HK-2 (cell line): ENCODE data around the gene NDP.

Experiments
- DNase-seq: peaks from one replicate; pipeline ENCODE4 v3.0.0-alpha.2; 2018; ENCODE audit not compliant: unreplicated experiment

NDP gene

DNA sequence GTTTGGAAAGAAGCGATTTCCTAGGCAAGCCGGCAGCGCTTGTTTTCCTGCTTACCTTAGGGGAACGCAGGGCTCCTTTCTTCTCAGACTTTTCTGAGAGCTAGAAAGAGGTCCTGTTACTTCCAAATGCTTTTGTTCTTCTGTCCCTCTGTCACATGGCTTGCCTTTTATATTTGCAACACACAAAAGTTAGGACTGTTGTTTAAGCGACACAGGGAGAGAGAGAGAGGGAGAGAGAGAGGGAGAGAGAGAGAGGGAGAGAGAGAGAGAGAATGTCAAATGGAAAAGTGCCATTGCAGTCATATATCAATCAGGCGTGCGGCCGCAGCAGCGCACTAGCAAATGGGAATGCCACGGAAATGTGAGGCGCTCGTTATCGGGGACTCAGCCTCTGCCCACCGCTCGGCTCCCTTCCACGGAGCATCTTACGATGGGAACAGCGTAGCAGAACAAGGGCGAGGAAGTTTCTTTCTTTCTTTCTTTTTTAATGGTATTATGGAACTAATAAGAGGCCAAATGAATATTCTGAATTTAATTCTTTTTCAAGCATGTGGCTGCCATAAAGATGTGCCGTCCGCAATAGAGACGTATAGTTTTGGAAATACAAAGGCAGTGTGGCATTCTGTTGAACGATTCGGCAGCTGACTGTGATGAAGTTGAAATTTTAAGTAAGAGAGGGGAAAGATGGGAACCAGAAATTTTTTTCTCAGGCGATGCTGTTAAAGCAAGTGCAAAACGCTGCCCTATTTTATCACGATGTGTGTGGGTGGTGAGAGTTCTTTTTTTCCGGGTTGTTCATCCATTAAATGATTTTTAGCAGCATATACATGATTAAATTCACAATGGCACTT is at the start of gene NDP:
Gene NDP (minus strand): TSS at position 142 of the 851 bp plus-strand sequence. CDS start 14,745 bp downstream, outside the sequence.
- DNase-seq, result no peak

GRCh38 chrX:44022964-44023363 is 49.8 kb upstream of the NDP start:
- DNase-seq, result no peak

- DNase-seq, result no peak
These were observed 47.5 kb upstream of the NDP start for GRCh38 chrX:44020693-44021092.

DNA sequence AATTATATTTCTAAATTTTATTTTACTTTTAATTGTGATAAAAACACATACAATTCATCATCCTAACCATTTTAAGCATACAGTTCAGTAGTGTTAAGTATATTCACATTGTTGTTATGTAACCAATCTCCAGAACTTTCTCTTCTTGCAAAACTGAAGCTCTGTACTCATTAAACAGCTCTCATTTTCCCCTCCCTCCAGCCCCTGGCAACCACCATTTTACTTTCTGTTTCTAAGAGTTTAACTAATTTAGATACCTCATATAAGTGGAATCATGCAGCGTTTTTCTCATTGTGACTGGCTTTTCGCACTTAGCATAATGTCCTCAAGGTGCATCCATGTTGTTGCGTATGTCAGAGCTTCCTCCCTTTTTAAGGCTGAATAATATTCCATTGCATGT is 46.7 kb upstream of the NDP start:
- DNase-seq, result no peak

GRCh38 chrX:44017676-44018075 is 44.5 kb upstream of the NDP start:
- DNase-seq, result no peak

DNA sequence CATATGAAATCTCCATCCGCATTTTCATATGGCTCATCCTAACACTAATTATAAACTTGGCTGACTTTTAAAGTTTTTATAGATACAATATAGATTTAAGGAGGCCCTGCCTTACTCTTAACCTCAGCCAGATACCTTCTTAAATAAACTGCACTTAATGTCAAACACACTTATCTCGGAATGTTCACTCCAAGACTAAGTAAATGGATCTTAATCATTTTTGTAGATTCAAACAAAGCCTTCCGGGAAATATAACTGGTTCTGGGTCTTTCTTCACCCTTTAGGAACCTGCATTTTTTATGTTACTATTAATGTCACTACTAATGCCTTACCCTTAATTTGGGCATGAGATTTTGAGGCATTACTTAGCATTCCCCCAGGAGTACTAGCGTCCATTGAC is 43.7 kb upstream of the NDP start:
- DNase-seq, result no peak

- peak; percentile 84 for DNase-seq
These were observed 39.4 kb upstream of the NDP start for GRCh38 chrX:44012484-44013096.

GRCh38 chrX:44011506-44011905 is 38.3 kb upstream of the NDP start:
- DNase-seq, result no peak

- DNase-seq, result no peak
These were observed 37.4 kb upstream of the NDP start for GRCh38 chrX:44010626-44011025.

GRCh38 chrX:44006081-44006480 is 32.9 kb upstream of the NDP start:
- no peak for DNase-seq

- DNase-seq, result no peak
These were observed 30.8 kb upstream of the NDP start for GRCh38 chrX:44003975-44004374.

GRCh38 chrX:44002567-44002966 is 29.4 kb upstream of the NDP start:
- no peak for DNase-seq

GRCh38 chrX:43998374-43998773 is 25.2 kb upstream of the NDP start:
- no peak for DNase-seq

DNA sequence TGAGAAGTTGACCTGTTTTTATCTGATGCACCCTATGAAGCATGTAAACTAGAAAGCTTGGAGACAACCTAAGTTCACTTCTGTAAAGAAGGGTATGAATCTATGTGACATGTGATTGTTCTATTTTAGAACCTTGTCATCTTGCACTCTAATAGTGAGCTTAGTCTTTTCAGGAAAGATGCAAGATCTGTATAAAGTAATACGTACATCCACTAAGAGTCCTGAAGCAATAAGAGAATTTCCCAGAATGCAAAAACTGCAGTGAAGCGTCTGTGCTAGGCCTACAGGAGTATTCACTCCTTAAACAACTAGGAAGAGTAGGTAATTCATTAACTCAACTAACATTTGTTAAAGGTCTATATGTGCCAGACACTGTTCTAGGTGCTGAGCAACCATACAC is 23.3 kb upstream of the NDP start:
- no peak for DNase-seq

- DNase-seq, result no peak
These were observed 12.9 kb upstream of the NDP start for GRCh38 chrX:43986083-43986482.

DNA sequence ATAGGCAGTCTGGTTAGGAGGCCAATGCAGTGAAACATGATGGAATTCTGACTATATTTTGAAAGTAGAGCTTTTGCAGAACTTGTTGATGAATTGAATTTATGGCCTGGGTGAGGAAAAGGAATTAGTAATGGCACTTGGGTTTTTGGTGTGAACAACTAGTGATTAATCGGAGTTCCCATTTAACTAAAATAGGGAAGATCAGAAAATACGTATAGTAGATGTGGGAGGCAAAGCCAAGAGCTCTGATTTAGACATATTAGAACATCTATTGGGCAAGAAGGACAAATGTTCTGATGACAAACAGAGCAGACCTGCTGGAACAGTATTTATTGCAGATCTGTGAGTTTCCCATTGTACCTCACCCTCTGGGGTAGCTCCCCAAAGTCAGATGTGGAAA is 12.3 kb upstream of the NDP start:
- DNase-seq, result no peak

- DNase-seq, result no peak
These were observed 5.0 kb upstream of the NDP start for GRCh38 chrX:43978226-43978625.

DNA sequence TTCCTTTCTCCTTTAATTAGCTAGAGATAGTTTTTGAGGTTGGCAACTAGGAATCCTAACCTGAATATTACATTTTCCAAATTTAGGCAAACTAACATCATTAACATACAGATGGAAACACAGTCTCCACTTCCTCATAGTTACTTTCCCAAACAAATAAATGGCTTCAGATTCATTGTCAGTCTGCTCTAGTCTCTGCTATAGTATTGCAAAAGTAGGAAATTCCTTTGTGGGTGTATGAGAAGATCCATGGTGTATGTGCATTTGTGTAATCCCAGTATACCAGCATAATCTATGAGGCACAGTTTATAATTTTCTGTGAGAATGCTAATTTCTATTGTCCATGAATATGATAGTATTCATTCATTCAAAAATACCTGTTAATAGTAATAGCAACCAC is 3.0 kb upstream of the NDP start:
- DNase-seq, result no peak

DNA sequence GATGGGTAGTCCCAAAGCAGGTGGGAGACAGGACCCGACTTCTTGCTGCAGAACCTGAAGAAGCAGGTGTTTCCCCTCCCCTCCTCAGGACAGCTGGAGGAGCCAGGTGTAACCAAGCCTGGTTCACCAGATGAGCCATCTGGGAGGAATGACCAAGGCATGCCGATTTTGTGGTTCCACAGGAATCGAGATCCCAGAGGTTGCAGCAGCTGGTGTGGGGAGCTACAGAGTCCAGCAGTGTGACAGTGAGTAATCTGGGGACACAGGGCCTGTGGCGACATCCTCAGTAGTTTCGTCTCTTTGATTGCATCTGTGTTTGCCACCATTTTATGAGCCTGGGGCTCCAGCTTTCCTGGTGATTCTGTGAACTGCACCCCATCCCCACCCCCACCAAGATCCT is 2.6 kb upstream of the NDP start:
- DNase-seq, result no peak

DNA sequence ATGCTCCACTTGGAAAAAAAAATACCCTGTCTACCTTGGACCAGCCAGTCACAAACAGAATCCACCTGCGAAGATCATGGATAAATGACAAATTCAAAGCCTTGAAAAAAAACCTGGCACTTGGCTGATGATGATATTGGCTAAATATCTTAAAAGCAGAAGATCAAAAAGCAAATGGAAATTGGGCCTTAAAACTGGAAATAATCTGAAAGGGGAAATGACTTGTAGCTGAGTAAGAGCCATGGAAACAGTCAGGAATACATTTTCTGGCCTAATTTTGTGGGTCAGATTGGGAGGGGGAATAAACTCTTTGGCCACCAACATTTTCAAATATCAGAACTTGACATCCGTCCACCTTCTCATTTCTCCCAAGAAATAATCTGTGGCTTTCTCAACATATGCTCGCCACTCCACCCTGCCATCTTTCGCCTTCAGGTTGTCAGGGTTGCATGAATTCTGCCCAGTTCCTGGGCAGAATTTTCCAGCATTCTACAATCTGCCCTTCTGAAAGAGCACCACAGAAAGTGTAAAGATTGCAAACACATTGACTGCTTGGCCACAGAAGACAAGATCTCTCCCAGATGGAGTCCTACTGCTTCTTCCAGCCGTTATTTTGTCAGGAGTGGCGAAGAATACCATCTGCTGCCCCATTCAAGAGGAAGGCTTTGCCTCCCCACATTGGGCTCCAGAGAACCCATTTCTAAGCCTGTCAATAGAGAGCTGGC is 1.7 kb upstream of the NDP start:
- no peak for DNase-seq

GRCh38 chrX:43974100-43974475 is 898 bp upstream of the NDP start:
- DNase-seq, result no peak

- DNase-seq, result no peak
These were observed 926 bp downstream of the NDP start for GRCh38 chrX:43971966-43972961.
